GM10266 (cell line): ENCODE measurements around the gene PRTFDC1.

Source experiments
- DNase-seq: peaks from one replicate; pipeline ENCODE4 v3.0.0; 2012; ENCODE audit errors: extremely low spot score
- CTCF ChIP-seq: IDR thresholded peaks from 2 replicates; pipeline ENCODE4 v1.5.1; 2012; ENCODE audit warnings: mild to moderate bottlenecking, low read depth; ENCODE audit not compliant: control insufficient read depth, insufficient read depth; ENCODE audit errors: missing control alignments

Gene PRTFDC1

DNA sequence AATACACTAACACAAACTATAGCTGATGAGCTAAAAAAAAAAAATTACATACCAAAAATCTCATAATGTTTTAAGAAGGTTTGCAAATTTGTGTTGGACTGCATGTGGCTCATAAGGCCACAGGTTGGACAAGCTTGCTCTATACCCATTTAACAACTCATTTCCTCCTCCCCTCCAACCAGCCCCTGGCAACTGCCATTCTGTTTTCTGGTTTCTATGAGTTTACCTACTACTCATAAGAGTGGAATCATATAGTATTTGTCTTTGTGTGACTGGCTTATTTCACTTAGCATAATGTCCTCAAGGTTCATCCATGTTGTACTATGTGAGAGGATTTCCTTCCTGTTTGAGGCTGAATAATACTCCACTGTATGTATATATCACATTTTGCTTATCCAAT lies 128.3 kb downstream of the PRTFDC1 start:
- DNase-seq: no peak
- no peak for TF ChIP-seq CTCF

GRCh38 chr10:24822590-24822989 lies 129.8 kb downstream of the PRTFDC1 start:
- DNase-seq: peak; percentile 40
- TF ChIP-seq CTCF: no peak

GRCh38 chr10:24821986-24822385 lies 130.4 kb downstream of the PRTFDC1 start:
- no peak for DNase-seq
- TF ChIP-seq CTCF: no peak

DNA sequence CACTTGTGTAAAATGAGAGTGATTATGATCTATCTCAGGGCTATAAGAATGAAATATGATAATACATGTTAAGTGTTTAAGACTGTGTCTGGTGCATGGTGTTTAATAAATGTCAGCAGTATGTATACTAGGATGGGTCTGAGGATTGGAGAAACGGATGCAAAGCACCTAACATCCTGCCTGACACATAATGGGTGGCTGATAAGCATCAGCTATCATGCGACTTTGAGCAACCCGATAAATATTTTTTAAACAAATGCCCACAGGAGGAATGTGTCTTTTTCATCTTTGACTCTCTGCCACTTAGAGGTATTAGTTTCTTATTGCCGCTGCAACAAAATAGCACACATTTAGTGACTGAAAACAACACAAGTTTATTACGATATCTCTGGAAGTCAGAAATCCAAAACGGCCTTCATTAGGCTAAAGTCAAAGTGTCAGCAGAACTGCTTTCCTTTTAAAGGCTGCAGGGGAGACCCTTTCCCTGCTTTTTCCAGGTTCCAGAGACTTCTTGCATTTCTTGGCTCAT lies 135.5 kb downstream of the PRTFDC1 start:
- DNase-seq: no peak
- no peak for TF ChIP-seq CTCF

DNA sequence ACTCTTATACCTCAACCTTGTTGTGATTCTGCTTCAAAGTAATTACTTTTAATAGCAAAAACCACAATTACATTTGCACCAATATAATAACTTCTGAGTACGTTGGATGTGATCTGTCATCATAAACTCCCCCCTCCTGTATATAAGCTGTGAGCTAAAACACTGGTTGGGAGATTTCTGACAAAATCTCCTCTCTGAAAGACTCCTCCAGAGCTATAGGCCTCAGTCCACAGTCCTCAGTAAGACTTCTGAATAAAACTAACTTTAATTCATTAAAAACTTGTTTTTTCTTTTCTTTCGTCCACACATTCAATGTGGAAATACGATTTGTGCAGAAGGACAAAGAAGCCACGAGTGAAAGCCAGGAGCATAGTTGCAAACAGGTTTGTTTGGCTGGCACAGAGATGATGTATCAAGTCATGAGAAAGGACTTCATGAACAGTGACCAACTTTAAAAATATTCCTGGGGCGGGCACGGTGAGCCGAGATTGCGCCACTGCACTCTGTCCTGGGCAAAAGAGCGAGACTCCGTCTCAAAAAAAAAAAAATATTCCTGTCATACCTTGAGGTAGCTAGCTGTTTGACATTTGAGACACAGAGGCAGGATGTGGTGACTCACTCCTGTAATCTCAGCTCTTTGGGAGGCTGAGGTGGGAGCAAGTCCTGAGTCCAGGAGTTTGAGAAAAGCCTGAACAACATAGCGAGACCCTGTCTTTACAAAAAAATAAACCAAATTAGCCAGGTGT lies 137.7 kb downstream of the PRTFDC1 start:
- TF ChIP-seq CTCF: no peak
- DNase-seq: no peak

DNA sequence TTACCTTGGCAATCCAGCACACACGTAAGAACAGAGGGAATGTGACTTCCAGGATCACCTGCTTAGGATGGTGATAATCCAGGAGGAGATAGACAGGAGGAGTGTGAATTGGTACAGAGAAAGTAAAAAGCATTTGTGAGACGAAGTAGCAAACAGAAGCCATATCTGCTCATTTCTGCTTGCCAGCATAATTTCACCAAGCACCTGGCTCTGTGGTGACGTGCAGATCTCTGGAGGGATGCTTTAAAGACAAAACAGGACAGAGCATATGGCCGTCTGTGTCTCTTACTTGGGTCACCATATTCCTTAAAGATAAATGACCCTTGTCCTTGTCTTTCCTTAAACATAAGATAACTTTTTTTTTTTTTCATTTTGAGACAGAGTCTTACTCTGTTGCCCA lies 138.6 kb downstream of the PRTFDC1 start:
- DNase-seq: no peak
- TF ChIP-seq CTCF: no peak

DNA sequence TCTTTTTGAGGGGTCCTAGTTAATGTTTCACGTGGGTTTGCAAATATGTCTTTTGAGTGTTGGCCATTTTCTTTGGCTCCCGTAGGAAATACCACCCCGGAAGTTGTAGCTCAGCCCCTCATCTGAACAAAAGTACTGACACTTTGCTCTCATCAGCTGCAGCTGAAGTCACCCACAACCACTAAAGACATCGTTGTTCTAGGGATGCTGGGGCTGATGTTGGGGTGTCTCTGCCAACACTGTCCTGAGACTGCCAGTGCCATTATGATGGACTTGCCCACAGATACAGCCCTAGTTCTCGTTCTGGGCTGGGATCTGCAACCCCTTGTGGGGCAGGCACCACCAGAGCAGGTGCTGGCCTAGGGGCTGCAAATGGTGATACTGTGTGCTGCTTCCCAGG lies 146.1 kb downstream of the PRTFDC1 start:
- no peak for DNase-seq
- TF ChIP-seq CTCF: no peak
